Right cardiac atrium (tissue), 5 donors: ENCODE data around the gene ITCH. TPM values are rescaled to one million over a fixed set of nuclear protein-coding genes. Genes with fewer than 3 reads are reported as not detected.
A peak's percentile ranks its signal among the peaks of the same experiment; 100 is the strongest.
"Not testable (repeated sequence)": the region's sequence is repeated elsewhere in the genome, so short reads cannot be mapped to it uniquely, and the experiment has no call there.

Experiments
- ATAC-seq, 2 donors: fragments of 200-7000 bp; cut with Tn5 transposase; one replicate each; pipeline versions ENCODE4 v1.8.0 to v1.9.1; 2020; ENCODE audit warnings: moderate library complexity in 2 of 2, mild to moderate bottlenecking in 1 of 2
- DNase-seq, 3 donors: peaks; one replicate each; pipeline ENCODE4 v3.0.0-alpha.2; 2020
- H3K27ac ChIP-seq: one replicate; pipeline ENCODE4 v1.5.1; 2013; ENCODE audit warnings: mild to moderate bottlenecking, low read length, control low read depth, moderate library complexity
- H3K27me3 ChIP-seq: one replicate; pipeline ENCODE4 v1.6.1; 2013; ENCODE audit not compliant: control insufficient read depth, insufficient read depth
- H3K4me1 ChIP-seq: one replicate; pipeline ENCODE4 v1.6.1; 2013; ENCODE audit warnings: low read length; ENCODE audit not compliant: control insufficient read depth, insufficient read depth
- H3K4me3 ChIP-seq: one replicate; pipeline ENCODE4 v1.5.1; 2013; ENCODE audit warnings: low read length, control low read depth
- H3K9me3 ChIP-seq: one replicate; pipeline ENCODE4 v1.6.1; 2013; ENCODE audit warnings: low read length; ENCODE audit not compliant: control insufficient read depth
- WGBS: extraction: QIAGEN DNeasy Blood & Tissue Kit; methylation state at CpG from one replicate; pipeline ENCODE4 v1.1.7; 2013; 5-methylcytosine and 5-hydroxymethylcytosine counted together
- intact Hi-C, 4 donors: fragments of 100-400 bp; cut with DNase I; formaldehyde crosslinking; loops; one replicate each; pipeline versions ENCODE4 v1.11.0 to v1.14.0; 2022 to 2023
- polyA plus RNA-seq: library from polyadenylated mRNA; stranded (reverse); fragments of 200-250 nt; gene quantifications from one replicate; pipeline ENCODE4 v1.2.3, GENCODE V29; 2013
- total RNA-seq, 4 donors: library from RNA; stranded (reverse); fragmentation: NEBNext Ultra II Directional; extraction: Animal tissue kit (Norgen Biotek cat#: 25700); gene quantifications; one replicate each; pipeline ENCODE4 v1.2.1, GENCODE V29; 2021
- donor health status: healthy with polysubstance abuse.
- donor health status: DM: no; HTN: yes; CAD: no.
- donor health status: DM: no; HTN: no; CAD: no.
- donor health status: DM: no; HTN: yes; CAD: no; lungs with severe emphysema.
- donor health status: DM: yes; HTN: yes; CAD: no.

Gene ITCH
- total and polyA plus RNA-seq, 5 donors, result 9.7 to 54.9 (median 48.6) TPM

DNA sequence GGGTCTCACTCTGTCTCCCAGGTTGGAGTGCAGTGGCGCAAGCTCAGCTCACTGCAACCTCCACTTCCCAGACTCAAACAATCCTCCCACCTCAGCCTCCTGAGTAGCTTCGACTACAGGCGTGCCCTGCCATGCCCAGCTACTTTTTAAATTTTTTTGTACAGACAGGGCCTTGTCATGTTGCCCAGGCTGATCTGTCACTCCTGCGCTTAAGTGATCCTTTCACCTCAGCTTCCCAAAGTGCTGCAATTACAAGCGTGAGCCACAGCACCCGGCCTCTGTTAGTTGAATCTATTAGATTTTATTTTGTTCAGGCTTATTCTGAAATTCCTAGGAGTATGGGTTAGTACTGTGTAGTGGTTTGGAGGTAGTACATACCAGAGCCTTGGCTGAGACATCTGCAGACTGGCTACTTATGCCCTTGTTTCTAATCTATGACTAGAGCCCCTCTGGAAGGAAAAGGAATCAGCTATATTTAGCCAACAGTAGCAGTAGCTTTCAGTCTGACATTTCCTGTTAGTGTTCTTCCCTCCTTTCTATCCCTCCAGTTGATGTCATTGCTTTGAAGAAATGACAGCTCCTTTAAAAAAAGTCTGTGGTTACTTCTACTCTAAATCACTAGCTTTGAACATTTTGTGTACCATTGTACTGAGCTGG lies 74.4 kb downstream of the ITCH start:
- intact Hi-C loops, result no loop called here
- Histone ChIP-seq H3K27me3 (no peaks in the 10 kb centered on the region), H3K27ac (peak overlapping the region; percentile 89), H3K9me3 (no peaks in the 10 kb centered on the region), H3K4me1 (no peaks in the 10 kb centered on the region), H3K4me3 (no peak overlapping the region)
- ATAC-seq (peak; percentile 44 to 53), DNase-seq (no peak)
- WGBS, result 61% methylated on average over 6 of the region's 6 CpGs

DNA sequence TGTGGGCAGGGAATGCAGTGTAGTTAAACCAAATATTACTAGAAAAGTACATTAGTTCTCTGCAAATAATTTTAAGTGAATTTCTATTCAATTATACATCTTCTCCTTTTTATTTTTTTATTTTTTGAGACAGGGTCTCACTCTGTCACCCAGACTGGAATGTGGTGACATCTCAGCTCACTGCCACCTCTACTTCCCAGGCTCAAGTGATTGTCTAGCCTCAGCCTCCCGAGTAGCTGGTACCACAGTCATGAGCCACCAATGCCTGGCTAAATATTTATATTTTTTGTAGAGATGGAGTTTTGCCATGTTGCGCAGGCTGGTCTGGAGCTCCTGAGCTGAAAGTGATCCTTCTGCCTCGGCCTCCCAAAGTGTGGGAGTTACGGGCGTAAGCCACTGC lies 76.1 kb downstream of the ITCH start:
- H3K4me3 ChIP-seq, result no peak overlapping the region

DNA sequence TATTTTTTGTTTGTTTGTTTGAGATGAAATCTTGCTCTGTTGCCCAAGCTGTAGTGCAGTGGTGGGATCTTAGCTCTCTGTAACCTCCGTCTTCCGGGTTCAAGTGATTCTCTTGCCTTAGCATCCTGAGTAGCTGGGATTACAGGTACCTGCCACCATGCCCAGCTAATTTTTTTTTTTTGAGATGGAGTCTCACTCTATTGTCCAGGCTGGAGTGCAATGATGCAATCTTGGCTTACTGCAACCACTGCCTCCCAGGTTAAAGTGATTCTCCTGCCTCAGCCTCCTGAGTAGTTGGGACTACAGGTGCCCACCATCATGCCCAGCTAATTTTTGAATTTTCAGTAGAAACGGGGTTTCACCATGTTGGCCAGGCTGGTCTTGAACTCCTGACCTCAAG lies 78.3 kb downstream of the ITCH start:
- ATAC-seq, H3K27me3 ChIP-seq, DNase-seq, H3K9me3 ChIP-seq, H3K4me3 ChIP-seq, H3K4me1 ChIP-seq, intact Hi-C loops, H3K27ac ChIP-seq: not testable (repeated sequence)
- WGBS, result 94% methylated on average over 3 of the region's 3 CpGs

More for the DNA sequence above, 76.1 kb downstream of the ITCH start:
- ATAC-seq (peak in 1 of 2 donors; percentile 50), DNase-seq (no peak)
- Histone ChIP-seq H3K4me1 (no peaks in the 10 kb centered on the region), H3K27me3 (no peaks in the 10 kb centered on the region), H3K27ac (no peak overlapping the region), H3K9me3 (no peaks in the 10 kb centered on the region)
- 77% methylated on average over 5 of the region's 5 CpGs for WGBS
- intact Hi-C loops, result no loop called here

DNA sequence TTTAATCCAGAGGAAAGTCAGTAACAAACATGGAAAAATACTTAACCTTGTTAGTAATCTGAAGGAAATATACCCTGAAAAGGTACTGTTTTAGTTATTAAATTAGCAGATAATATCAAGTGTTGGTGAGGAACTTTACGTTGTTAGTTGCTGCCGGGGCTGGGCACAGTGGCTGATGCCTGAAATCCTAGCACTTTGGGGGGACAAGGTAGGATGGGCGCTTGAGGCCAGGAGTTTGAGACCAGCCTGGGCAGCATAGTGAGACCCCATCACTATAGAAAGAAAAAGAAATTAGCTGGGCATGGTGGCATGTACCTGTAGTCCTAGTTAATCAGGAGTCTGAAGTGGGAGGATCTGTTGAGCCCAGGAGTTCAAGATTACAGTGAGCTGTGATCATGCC lies 80.5 kb downstream of the ITCH start:
- 96% methylated on average over 3 of the region's 3 CpGs for WGBS
- DNase-seq (no peak), ATAC-seq (no peak)
- Histone ChIP-seq H3K4me3 (no peak overlapping the region), H3K9me3 (no peaks in the 10 kb centered on the region), H3K4me1 (no peaks in the 10 kb centered on the region), H3K27me3 (no peaks in the 10 kb centered on the region), H3K27ac (no peak overlapping the region)
- intact Hi-C loops, result no loop called here

DNA sequence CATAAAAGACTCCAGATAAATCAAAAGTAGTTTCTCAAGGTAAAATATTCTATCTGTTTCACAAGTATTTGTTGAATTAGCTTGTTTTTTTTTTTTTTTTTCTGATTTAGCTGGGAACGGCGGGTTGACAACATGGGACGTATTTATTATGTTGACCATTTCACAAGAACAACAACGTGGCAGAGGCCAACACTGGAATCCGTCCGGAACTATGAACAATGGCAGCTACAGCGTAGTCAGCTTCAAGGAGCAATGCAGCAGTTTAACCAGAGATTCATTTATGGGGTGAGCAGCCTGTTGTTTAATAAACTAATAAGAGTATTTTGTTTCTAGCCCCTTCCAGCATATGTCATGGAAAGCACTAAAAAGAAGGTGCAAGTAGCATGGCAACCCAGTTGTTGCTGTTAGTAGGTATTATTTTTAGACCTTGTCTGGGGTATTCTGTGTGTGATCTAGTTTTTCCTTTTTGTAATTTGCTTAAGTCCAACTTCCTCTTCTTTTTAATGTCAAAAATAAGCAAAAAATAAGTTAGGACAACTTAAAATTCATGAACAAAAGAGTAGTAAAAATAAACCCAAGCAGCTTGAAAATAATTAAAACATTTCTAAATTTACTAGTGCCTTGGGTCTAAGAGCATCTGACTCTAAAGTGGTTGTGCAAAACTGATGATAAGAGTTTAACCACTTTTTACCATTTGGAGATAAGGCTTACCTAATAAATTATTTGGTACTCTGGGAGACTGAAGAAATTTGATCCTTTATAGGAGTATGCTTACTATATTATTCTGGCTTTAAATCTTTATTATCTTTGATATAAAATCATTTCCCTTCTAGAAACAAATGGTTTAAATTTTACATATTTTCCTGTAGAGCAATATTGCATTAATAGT lies 82.3 kb downstream of the ITCH start:
- no peak overlapping the region for H3K27ac ChIP-seq
- H3K4me1 ChIP-seq, result no peaks in the 10 kb centered on the region
- H3K9me3 ChIP-seq, result no peaks in the 10 kb centered on the region
- H3K27me3 ChIP-seq, result no peaks in the 10 kb centered on the region
- DNase-seq (no peak), ATAC-seq (no peak)
- intact Hi-C loops, result no loop called here
- no peak overlapping the region for H3K4me3 ChIP-seq
- 81% methylated on average over 7 of the region's 7 CpGs for WGBS

DNA sequence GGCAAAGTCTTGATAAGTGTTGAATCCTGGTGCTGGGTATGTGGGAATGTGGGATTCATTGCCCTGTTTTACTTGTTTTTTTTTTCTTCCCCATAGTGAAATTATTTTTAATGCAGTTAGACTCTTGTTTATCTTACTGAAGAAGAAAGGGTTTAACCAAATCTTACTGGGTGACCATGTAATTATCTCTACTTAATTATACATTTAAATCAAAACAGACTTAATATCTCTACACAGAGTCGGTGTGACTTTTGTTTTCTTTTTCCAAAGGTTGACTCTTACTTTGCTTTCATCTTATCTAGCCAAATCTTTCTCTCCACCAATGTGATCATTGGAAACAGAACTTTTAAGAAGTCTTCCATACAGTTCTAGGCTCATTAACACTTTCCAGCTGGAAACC lies 85.4 kb downstream of the ITCH start:
- Histone ChIP-seq H3K4me3 (no peak overlapping the region), H3K27ac (no peak overlapping the region), H3K27me3 (no peaks in the 10 kb centered on the region), H3K9me3 (no peaks in the 10 kb centered on the region), H3K4me1 (no peaks in the 10 kb centered on the region)
- intact Hi-C loops, result no loop called here
- ATAC-seq (no peak), DNase-seq (no peak)
- WGBS, result 44% methylated on average over 1 of the region's 1 CpG

DNA sequence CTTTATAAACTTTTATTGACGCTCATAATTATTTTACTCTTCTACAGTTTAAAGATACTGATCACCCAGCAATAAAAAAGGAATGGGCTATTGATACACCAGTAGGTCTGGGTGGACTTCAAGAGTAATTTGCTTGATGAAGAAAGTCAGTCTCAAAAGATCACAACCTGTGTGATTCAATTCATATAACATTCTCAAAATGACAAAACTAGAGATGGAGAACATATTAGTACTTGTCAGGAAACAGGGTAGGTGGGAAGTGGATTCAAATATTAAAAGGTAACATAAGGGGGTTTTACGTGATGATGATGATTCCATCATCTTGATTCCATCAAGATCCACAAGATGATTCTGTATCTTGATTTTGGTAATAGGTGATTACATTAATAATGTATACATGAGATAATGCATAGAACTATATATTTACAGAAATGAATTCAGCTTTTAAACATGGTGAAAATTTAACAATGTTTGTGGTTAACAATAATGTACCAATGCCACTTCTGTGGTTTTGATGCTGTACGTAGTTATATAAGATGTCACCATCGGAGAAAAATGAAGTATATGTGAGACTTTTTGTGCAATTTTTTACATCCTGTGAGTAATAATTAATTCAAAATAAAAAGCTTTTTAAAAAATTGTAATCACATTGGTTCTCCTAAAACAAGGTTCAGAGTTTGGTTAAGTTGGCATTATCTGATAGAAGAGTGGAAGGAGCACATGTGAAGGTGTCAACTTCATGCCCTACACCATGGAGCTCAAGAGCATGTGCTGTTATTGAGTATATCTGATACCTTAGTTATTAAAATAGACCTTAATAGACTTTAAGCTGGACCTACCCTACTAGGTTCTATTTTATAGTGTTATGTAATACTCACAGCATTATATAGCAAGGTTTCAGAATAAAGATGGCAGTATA lies 86.9 kb downstream of the ITCH start:
- H3K4me3 ChIP-seq, result no peak overlapping the region
- H3K27ac ChIP-seq, result no peak overlapping the region
- no peak for ATAC-seq
- no peak for DNase-seq
- H3K9me3 ChIP-seq, result no peaks in the 10 kb centered on the region
- 87% methylated on average over 4 of the region's 4 CpGs for WGBS
- no peaks in the 10 kb centered on the region for H3K4me1 ChIP-seq
- H3K27me3 ChIP-seq, result no peaks in the 10 kb centered on the region
- intact Hi-C loops, result no loop called here

DNA sequence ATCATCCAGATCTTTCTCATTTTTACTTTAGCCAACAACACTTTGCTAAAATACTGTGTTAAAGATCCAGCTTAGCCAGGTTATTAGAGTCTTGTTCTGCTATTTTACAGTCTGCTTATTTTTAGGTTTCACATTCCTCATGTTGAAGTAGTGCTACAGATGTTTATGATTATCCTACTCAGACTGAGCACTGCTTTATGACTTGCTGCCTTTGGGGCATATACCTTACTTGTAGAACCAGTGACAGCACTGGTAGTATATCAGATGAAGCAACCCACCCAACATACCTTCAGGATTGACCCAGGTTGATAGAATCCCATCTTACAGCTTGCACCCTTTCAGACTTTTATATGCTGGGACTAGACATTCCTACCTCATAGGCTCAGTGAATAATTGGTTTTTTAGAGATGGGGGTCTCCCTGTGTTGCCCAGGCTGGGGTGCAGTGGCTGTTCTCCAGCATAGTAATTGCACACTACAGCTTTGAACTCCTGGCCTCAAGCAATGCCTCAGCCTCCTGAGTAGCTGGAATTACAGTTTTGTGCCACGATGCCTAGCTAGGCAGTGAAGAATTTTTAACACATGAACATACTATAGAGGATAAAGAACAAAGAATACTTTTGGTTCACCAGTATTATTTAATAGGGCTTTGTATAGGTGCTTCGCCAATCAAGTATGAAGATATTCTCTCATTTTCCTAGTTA lies 89.4 kb downstream of the ITCH start:
- Histone ChIP-seq H3K4me1 (no peaks in the 10 kb centered on the region), H3K27ac (no peak overlapping the region), H3K4me3 (no peak overlapping the region), H3K9me3 (no peaks in the 10 kb centered on the region), H3K27me3 (no peaks in the 10 kb centered on the region)
- intact Hi-C loops, result no loop called here
- WGBS, result 78% methylated on average over 2 of the region's 2 CpGs
- DNase-seq (no peak), ATAC-seq (no peak)

DNA sequence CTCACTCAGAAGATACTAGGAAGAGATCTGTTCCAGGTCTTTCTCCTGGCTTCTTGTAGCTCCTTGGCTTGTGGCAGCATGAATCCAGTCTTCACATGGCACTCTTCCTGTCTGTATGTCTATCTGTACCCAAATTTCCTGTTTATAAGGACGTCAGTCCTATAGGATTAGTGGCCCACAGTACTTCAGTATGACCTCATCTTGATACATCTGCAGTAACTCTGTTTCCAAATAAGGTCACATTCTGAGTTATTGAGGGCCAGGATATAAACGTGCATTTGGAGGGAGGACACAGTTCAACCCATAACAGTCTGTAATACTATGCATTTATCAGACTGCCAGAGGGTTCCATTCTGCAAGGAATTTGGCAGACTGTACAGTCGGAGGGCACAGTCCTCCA lies 95.6 kb downstream of the ITCH start:
- 56% methylated on average over 3 of the region's 3 CpGs for WGBS

DNA sequence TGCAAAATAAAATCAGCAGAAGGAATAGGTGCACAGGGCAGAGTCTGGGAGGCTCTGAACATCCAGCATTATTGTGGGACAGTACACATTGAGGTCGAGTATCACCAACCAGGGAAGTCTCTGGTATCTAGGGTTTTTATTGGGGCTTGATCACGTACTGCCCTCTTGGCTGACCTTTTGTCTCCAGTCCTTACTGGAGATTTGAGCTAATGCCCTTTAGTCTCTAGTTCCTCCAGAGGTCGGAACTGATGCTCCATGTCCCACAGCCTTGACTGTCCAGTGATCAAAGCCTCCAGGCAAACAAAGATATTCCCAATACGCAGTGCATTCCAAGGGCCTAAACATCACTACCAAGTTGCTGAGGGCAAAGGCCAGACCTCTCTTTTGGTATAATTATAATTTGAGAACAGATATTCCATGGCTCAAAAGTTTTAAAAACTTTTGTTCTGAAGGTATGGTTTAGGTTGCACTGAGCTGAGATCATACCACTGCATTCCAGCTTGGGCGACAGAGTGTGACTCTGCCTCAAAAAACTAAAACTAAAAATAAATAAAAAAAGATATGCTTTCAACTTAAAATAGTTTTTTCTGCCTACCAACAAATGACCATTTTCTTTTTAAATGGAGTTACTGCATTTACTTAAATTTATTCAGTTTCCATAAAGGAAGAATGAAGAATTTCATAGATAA lies 96.3 kb downstream of the ITCH start:
- ATAC-seq (no peak), DNase-seq (no peak)
- no peaks in the 10 kb centered on the region for H3K9me3 ChIP-seq
- 82% methylated on average over 5 of the region's 5 CpGs for WGBS
- no peak overlapping the region for H3K4me3 ChIP-seq
- H3K27me3 ChIP-seq, result no peaks in the 10 kb centered on the region
- no peak overlapping the region for H3K27ac ChIP-seq
- intact Hi-C loops, result no loop called here
- no peaks in the 10 kb centered on the region for H3K4me1 ChIP-seq

More for the DNA sequence above, 95.6 kb downstream of the ITCH start:
- Histone ChIP-seq H3K9me3 (no peaks in the 10 kb centered on the region), H3K27ac (no peak overlapping the region), H3K27me3 (no peaks in the 10 kb centered on the region), H3K4me1 (no peaks in the 10 kb centered on the region), H3K4me3 (no peak overlapping the region)
- DNase-seq (no peak), ATAC-seq (no peak)
- intact Hi-C loops, result no loop called here
